ENCODE measurements around the gene RNASE7. TPM values are rescaled to one million over a fixed set of nuclear protein-coding genes. Genes with fewer than 3 reads are reported as not detected.

The RNASE7 gene
- total RNA-seq, 4 donors from 2014 or later: not detected

GRCh38 chr14:21043974-21044618 lies 1.9 kb downstream of the RNASE7 start:
- no peak overlapping the region for H3K4me3 ChIP-seq
- H3K27me3 ChIP-seq: no peaks in the 10 kb centered on the region
- intact Hi-C loops (cut with DNase I; ENCODE audit: low total_unique reads): loop anchor here (2.0 kb wide), 1 partner anchor 31 kb away; no protein-coding TSS in a partner anchor
- H3K36me3 ChIP-seq: no peaks in the 10 kb centered on the region
- TF ChIP-seq POLR2A (IDR thresholded peaks at IDR 0.05) (no peak), CTCF (IDR thresholded peaks at IDR 0.05) (no peak)
- no peaks in the 10 kb centered on the region for H3K9me3 ChIP-seq
- H3K4me1 ChIP-seq: no peaks in the 10 kb centered on the region
- H3K27ac ChIP-seq: no peak overlapping the region
- no peak for DNase-seq

- no peak overlapping the region for H3K4me3 ChIP-seq
- H3K36me3 ChIP-seq: no peaks in the 10 kb centered on the region
- TF ChIP-seq POLR2A (IDR thresholded peaks at IDR 0.05): no peak
- no peak for TF ChIP-seq CTCF (IDR thresholded peaks at IDR 0.05)
- no peaks in the 10 kb centered on the region for H3K4me1 ChIP-seq
- DNase-seq: no peak
- no peak overlapping the region for H3K27ac ChIP-seq
- H3K9me3 ChIP-seq: no peaks in the 10 kb centered on the region
- no peaks in the 10 kb centered on the region for H3K27me3 ChIP-seq
- intact Hi-C loops (cut with DNase I; ENCODE audit: low total_unique reads): no loop called here
Observed at GRCh38 chr14:21047378-21047781, 5.2 kb downstream of the RNASE7 start.

GRCh38 chr14:21048638-21049037 lies 6.5 kb downstream of the RNASE7 start:
- intact Hi-C loops (cut with DNase I; ENCODE audit: low total_unique reads): no loop called here
- Histone ChIP-seq H3K36me3 (no peaks in the 10 kb centered on the region), H3K4me1 (no peaks in the 10 kb centered on the region), H3K27me3 (no peaks in the 10 kb centered on the region), H3K4me3 (no peak overlapping the region), H3K9me3 (no peaks in the 10 kb centered on the region), H3K27ac (no peak overlapping the region)
- no peak for DNase-seq
- TF ChIP-seq POLR2A (IDR thresholded peaks at IDR 0.05): no peak
- no peak for TF ChIP-seq CTCF (IDR thresholded peaks at IDR 0.05)

GRCh38 chr14:21049271-21049673 lies 7.1 kb downstream of the RNASE7 start:
- no peaks in the 10 kb centered on the region for H3K4me1 ChIP-seq
- TF ChIP-seq POLR2A (IDR thresholded peaks at IDR 0.05) (no peak), CTCF (IDR thresholded peaks at IDR 0.05) (no peak)

GRCh38 chr14:21050597-21050996 lies 8.4 kb downstream of the RNASE7 start:
- no peaks in the 10 kb centered on the region for H3K9me3 ChIP-seq
- no peaks in the 10 kb centered on the region for H3K27me3 ChIP-seq
- intact Hi-C loops (cut with DNase I; ENCODE audit: low total_unique reads): no loop called here
- TF ChIP-seq CTCF (IDR thresholded peaks at IDR 0.05): no peak
- TF ChIP-seq POLR2A (IDR thresholded peaks at IDR 0.05): no peak
- H3K27ac ChIP-seq: no peak overlapping the region
- no peak for DNase-seq
- H3K4me3 ChIP-seq: no peak overlapping the region
- no peaks in the 10 kb centered on the region for H3K36me3 ChIP-seq
- no peaks in the 10 kb centered on the region for H3K4me1 ChIP-seq

More at GRCh38 chr14:21049271-21049673, 7.1 kb downstream of the RNASE7 start:
- no peak overlapping the region for H3K27ac ChIP-seq
- no peak overlapping the region for H3K4me3 ChIP-seq
- H3K36me3 ChIP-seq: no peaks in the 10 kb centered on the region
- H3K27me3 ChIP-seq: no peaks in the 10 kb centered on the region
- intact Hi-C loops (cut with DNase I; ENCODE audit: low total_unique reads): no loop called here
- DNase-seq: no peak
- no peaks in the 10 kb centered on the region for H3K9me3 ChIP-seq

Data from uterus (tissue), 4 donors.